Measurements from ENCODE around the gene PHF8. TPM values are rescaled to one million over a fixed set of nuclear protein-coding genes. Genes with fewer than 3 reads are reported as not detected.

The PHF8 gene
- total and polyA plus RNA-seq, 4 donors: 17.7 to 20.1 (median 19.4) TPM

DNA sequence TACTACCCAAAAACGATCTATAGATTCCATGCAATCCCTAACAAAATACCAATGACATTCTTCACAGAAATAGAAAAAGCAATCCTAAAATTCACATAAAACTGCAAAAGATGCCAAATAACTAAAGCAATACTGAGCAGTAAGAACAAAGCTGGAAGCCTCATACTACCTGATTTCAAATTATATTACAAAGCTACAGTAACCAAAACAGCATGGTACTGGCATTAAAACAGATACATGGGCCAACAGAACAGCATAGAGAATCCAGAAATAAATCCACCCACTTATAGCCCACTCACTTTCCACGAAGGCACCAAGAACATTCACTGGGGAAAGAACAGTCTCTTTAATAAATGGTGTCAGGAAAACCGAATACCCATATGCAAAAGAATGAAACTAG lies 74.7 kb downstream of the PHF8 start:
- H3K27me3 ChIP-seq (ENCODE audit: control insufficient read depth, insufficient read depth, low read length): no peaks in the 10 kb centered on the region
- DNase-seq (ENCODE audit: low read depth in 4 of 6, low spot score in 6 of 6): no peak
- H3K27ac ChIP-seq (ENCODE audit: low read depth, low read length): no peak overlapping the region
- no CpG with 5 or more reads among the region's 3 CpGs for WGBS (ENCODE audit: insufficient coverage)
- H3K36me3 ChIP-seq (ENCODE audit: control insufficient read depth, insufficient read depth, low read length): no peaks in the 10 kb centered on the region
- peaks cover 4% of the 10 kb centered on the region for H3K9me3 ChIP-seq (ENCODE audit: control insufficient read depth, insufficient read depth, low read length)
- H3K4me1 ChIP-seq (ENCODE audit: control insufficient read depth, insufficient read depth, low read length): no peaks in the 10 kb centered on the region
- H3K4me3 ChIP-seq (ENCODE audit: low read depth, low read length): no peak overlapping the region

DNA sequence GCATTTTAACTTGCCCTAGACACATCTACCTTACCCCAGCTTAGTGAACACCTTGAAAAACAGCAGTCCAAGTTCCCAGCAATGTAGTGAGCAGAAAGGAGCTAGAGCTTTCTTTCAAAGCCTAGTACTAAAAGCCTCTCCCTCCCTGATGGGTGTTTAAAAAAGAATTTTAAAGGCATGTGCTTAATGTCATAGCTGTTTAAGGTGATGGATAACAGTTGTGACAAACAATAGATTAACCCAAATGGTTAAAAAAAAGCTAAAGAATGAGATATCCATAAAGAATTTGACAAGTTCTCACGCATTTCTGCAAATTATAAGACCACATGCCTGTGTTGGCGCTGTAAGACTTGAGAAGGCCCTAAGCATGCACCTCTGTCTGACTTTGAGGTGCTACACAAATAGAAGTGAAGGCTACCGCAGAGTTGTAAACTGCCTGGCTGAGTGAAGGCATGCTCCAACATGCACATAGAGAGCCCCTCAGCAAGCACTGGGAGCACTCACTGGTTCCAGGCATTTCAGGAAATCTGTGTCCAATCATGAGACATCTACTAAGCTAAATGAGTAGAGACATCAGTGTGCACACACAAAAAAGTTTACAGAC lies 94.0 kb downstream of the PHF8 start:
- Histone ChIP-seq H3K36me3 (ENCODE audit: control insufficient read depth, insufficient read depth, low read length) (peaks cover 7% of the 10 kb centered on the region), H3K27me3 (ENCODE audit: control insufficient read depth, insufficient read depth, low read length) (no peaks in the 10 kb centered on the region), H3K27ac (ENCODE audit: low read depth, low read length) (no peak overlapping the region), H3K4me1 (ENCODE audit: control insufficient read depth, insufficient read depth, low read length) (no peaks in the 10 kb centered on the region), H3K4me3 (ENCODE audit: low read depth, low read length) (no peak overlapping the region), H3K9me3 (ENCODE audit: control insufficient read depth, insufficient read depth, low read length) (no peaks in the 10 kb centered on the region)
- WGBS (ENCODE audit: insufficient coverage): 75% methylated on average over 3 of the region's 3 CpGs
- DNase-seq (ENCODE audit: low read depth in 4 of 6, low spot score in 6 of 6): no peak

DNA sequence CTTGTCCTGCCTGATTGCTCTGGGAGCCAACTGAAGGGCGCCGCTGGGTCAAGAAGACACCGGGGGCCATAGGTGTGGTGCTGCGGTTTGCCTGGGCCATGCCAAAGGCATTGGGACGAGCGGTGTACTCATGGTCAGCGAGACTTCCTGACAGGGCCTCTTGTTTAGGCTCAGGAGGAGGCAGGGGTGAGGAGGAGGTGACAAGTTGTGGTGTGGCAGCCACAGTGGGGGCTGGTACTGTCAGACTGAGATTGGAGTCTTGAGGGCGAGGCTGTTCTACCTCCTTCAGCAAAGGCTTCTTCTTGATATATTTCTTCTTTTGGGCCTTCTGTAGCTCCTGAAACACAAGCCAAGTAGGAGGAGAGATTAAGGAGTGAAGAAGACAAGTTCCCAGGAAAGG lies 104.1 kb downstream of the PHF8 start:
- H3K4me3 ChIP-seq (ENCODE audit: low read depth, low read length): no peak overlapping the region
- no peak for DNase-seq (ENCODE audit: low read depth in 4 of 6, low spot score in 6 of 6)
- 73% methylated on average over 7 of the region's 8 CpGs for WGBS (ENCODE audit: insufficient coverage)
- H3K27ac ChIP-seq (ENCODE audit: low read depth, low read length): no peak overlapping the region
- no peaks in the 10 kb centered on the region for H3K9me3 ChIP-seq (ENCODE audit: control insufficient read depth, insufficient read depth, low read length)
- H3K36me3 ChIP-seq (ENCODE audit: control insufficient read depth, insufficient read depth, low read length): peaks cover 26% of the 10 kb centered on the region
- H3K4me1 ChIP-seq (ENCODE audit: control insufficient read depth, insufficient read depth, low read length): no peaks in the 10 kb centered on the region
- no peaks in the 10 kb centered on the region for H3K27me3 ChIP-seq (ENCODE audit: control insufficient read depth, insufficient read depth, low read length)

DNA sequence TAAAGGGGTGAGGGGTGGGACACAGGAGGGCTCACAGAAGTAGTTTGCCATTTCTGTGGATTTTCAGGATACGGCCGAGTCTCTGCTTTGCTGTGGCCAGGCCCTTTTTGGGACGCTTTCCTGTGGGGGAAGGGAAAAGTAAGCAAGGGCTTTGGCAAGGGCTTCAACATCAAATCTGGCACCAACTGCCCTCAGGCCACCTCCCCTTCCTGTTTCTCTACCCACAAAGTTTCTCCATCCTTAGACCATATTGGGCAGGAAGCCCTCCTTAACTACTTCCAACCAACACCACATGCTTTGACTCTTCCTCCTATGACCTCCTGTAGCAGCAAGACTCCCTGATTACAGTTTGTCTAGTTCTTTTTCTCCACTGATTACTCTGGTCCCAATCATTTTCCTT lies 105.1 kb downstream of the PHF8 start:
- Histone ChIP-seq H3K4me3 (ENCODE audit: low read depth, low read length) (no peak overlapping the region), H3K27ac (ENCODE audit: low read depth, low read length) (no peak overlapping the region), H3K27me3 (ENCODE audit: control insufficient read depth, insufficient read depth, low read length) (no peaks in the 10 kb centered on the region), H3K36me3 (ENCODE audit: control insufficient read depth, insufficient read depth, low read length) (peaks cover 26% of the 10 kb centered on the region), H3K9me3 (ENCODE audit: control insufficient read depth, insufficient read depth, low read length) (no peaks in the 10 kb centered on the region), H3K4me1 (ENCODE audit: control insufficient read depth, insufficient read depth, low read length) (no peaks in the 10 kb centered on the region)
- no peak for DNase-seq (ENCODE audit: low read depth in 4 of 6, low spot score in 6 of 6)
- no CpG with 5 or more reads among the region's 3 CpGs for WGBS (ENCODE audit: insufficient coverage)

DNA sequence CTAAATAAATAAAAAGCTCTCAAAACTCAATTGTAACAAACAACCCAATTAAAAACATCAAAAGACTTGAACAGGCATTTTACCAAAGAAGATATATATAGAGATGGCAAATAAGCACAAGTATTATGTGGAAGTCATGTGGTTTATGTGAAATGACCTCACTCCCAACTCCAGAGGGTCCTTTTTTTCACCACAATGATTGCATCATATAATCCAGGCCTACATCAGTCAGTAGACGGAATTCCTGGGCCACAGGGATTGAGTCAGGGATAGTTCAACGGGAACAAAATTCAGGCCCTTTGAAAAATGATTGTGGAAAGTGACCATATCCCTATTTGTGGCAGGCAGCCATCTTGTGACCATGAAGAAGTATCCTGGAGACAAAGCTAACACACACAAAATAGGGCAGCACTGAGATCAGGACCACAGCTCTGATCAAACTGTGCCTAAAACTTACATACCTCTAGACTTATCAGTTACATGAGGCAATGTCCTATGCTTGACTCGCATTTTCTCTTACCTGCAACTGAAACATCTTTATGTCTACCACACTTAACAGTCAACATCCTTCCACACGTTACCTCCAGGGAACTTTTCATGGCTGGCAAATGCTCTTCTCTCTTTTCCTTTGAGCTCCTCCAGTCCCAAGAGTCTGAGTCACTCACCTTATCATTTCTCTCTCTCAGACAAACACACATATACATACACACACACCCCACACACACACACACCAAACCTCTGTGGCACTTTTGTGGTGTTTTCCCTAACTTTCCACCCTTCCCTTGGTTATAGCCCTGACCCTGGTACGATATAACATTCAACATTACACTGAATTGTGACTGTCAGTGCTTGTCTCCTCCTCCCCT lies 113.5 kb downstream of the PHF8 start:
- WGBS (ENCODE audit: insufficient coverage): 70% methylated on average over 4 of the region's 5 CpGs
- no peaks in the 10 kb centered on the region for H3K36me3 ChIP-seq (ENCODE audit: control insufficient read depth, insufficient read depth, low read length)
- H3K27ac ChIP-seq (ENCODE audit: low read depth, low read length): no peak overlapping the region
- no peaks in the 10 kb centered on the region for H3K4me1 ChIP-seq (ENCODE audit: control insufficient read depth, insufficient read depth, low read length)
- H3K27me3 ChIP-seq (ENCODE audit: control insufficient read depth, insufficient read depth, low read length): no peaks in the 10 kb centered on the region
- no peaks in the 10 kb centered on the region for H3K9me3 ChIP-seq (ENCODE audit: control insufficient read depth, insufficient read depth, low read length)
- no peak for DNase-seq (ENCODE audit: low read depth in 4 of 6, low spot score in 6 of 6)
- H3K4me3 ChIP-seq (ENCODE audit: low read depth, low read length): no peak overlapping the region

DNA sequence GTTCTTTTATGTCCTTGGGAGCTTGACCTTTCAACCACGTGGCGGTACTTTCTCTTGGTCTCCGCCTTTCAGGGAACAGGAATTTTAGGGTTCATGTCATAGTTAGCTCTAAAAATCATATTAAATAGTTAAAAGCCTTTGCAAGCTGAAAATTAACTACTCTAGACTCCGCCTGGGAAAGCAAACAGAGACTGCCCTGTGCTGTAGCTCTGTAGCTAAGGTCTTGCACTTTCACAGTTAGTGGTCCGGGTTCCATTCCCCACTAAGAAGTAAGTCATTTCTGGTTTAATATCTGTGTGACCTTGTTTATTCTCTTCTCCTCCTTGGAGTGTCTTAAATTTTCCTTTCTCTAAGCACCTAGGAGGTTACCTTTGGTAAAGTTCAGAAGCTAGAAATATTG lies 118.2 kb downstream of the PHF8 start:
- H3K27me3 ChIP-seq (ENCODE audit: control insufficient read depth, insufficient read depth, low read length): no peaks in the 10 kb centered on the region
- no peaks in the 10 kb centered on the region for H3K4me1 ChIP-seq (ENCODE audit: control insufficient read depth, insufficient read depth, low read length)
- WGBS (ENCODE audit: insufficient coverage): no CpG with 5 or more reads among the region's 5 CpGs
- no peak overlapping the region for H3K27ac ChIP-seq (ENCODE audit: low read depth, low read length)
- no peaks in the 10 kb centered on the region for H3K9me3 ChIP-seq (ENCODE audit: control insufficient read depth, insufficient read depth, low read length)
- no peak for DNase-seq (ENCODE audit: low read depth in 4 of 6, low spot score in 6 of 6)
- H3K4me3 ChIP-seq (ENCODE audit: low read depth, low read length): no peak overlapping the region
- H3K36me3 ChIP-seq (ENCODE audit: control insufficient read depth, insufficient read depth, low read length): no peaks in the 10 kb centered on the region

DNA sequence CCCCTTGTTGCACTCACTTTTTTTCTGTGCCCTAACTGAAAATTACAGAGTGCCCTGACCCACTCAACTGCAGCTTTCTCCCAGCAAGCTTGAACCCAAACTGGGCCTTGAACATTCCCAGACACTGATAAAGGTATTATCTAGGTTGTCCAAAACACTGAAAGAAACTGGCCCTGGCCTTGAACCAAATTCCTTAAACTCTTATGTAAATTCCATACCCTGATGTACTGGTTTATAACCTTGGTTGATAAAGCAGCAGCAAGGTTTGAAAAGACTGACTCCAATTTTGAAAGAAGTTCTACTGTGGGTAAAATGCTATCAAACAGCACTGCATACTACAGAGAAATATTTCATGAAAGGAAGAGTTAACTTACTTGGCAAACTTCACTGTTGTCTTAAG lies 125.6 kb downstream of the PHF8 start:
- no peaks in the 10 kb centered on the region for H3K27me3 ChIP-seq (ENCODE audit: control insufficient read depth, insufficient read depth, low read length)
- no peak overlapping the region for H3K4me3 ChIP-seq (ENCODE audit: low read depth, low read length)
- H3K36me3 ChIP-seq (ENCODE audit: control insufficient read depth, insufficient read depth, low read length): no peaks in the 10 kb centered on the region
- no peaks in the 10 kb centered on the region for H3K9me3 ChIP-seq (ENCODE audit: control insufficient read depth, insufficient read depth, low read length)
- DNase-seq (ENCODE audit: low read depth in 4 of 6, low spot score in 6 of 6): no peak
- no peak overlapping the region for H3K27ac ChIP-seq (ENCODE audit: low read depth, low read length)
- no peaks in the 10 kb centered on the region for H3K4me1 ChIP-seq (ENCODE audit: control insufficient read depth, insufficient read depth, low read length)

DNA sequence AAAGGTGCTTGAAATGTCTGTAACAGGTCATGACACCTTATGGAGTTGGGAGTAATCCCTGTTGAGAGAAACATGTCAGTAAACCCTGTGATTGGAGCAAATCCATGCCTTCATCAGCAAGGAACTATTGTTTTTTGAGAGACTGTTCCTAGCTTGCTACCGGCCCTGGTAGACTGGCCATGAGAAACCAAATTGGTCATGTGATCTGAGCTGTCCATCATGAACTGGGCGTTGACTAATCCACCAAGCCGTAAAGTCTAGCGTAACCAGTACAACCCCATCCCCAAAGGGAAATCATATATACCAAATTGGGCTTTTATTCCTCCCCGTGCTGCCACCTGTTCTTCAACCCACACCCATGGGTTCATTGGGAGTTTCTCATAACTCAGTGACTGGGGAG lies 143.7 kb downstream of the PHF8 start:
- WGBS (ENCODE audit: insufficient coverage): 93% methylated on average over 3 of the region's 5 CpGs
- DNase-seq (ENCODE audit: low read depth in 4 of 6, low spot score in 6 of 6): no peak
- no peaks in the 10 kb centered on the region for H3K4me1 ChIP-seq (ENCODE audit: control insufficient read depth, insufficient read depth, low read length)
- no peaks in the 10 kb centered on the region for H3K27me3 ChIP-seq (ENCODE audit: control insufficient read depth, insufficient read depth, low read length)
- no peaks in the 10 kb centered on the region for H3K9me3 ChIP-seq (ENCODE audit: control insufficient read depth, insufficient read depth, low read length)
- no peak overlapping the region for H3K4me3 ChIP-seq (ENCODE audit: low read depth, low read length)
- no peak overlapping the region for H3K27ac ChIP-seq (ENCODE audit: low read depth, low read length)
- H3K36me3 ChIP-seq (ENCODE audit: control insufficient read depth, insufficient read depth, low read length): no peaks in the 10 kb centered on the region

DNA sequence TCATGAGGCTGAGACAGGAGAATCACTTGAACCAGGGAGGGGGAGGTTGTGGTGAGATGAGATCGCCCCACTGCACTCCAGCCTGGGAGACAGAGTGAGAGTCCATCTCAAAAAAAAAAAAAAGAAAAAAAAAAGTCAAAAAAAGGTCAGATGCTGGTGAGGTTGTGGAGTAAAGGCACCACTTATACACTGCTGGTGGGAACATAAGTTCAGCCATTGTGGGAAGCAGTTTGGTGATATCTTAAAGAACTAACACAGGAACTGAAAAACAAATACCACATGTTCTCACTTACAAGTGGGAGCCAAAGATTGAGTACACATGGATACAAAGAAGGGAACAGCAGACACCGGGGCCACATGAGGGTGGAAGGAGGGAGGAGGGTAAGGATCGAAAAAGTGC lies 149.0 kb downstream of the PHF8 start:
- Histone ChIP-seq H3K36me3 (ENCODE audit: control insufficient read depth, insufficient read depth, low read length) (no peaks in the 10 kb centered on the region), H3K27me3 (ENCODE audit: control insufficient read depth, insufficient read depth, low read length) (no peaks in the 10 kb centered on the region), H3K9me3 (ENCODE audit: control insufficient read depth, insufficient read depth, low read length) (no peaks in the 10 kb centered on the region), H3K27ac (ENCODE audit: low read depth, low read length) (no peak overlapping the region), H3K4me1 (ENCODE audit: control insufficient read depth, insufficient read depth, low read length) (no peaks in the 10 kb centered on the region), H3K4me3 (ENCODE audit: low read depth, low read length) (no peak overlapping the region)
- WGBS (ENCODE audit: insufficient coverage): 100% methylated on average over 1 of the region's 3 CpGs
- no peak for DNase-seq (ENCODE audit: low read depth in 4 of 6, low spot score in 6 of 6)

Measured in spinal cord (tissue), 10 donors.